Neural progenitor cell (in vitro differentiated cells): ENCODE results near the gene PTX3.

Source experiments
- EZH2 ChIP-seq: fragments of 200-600 bp; sonication (generic); IDR thresholded peaks from 2 replicates; pipeline ENCODE4 v1.6.1; 2017; ENCODE audit warnings: antibody characterized with exemption, mild to moderate bottlenecking, moderate library complexity
- EZH2phosphoT487 ChIP-seq: fragments of 200-600 bp; sonication (generic); IDR thresholded peaks from 2 replicates; pipeline ENCODE4 v1.6.1; 2017; ENCODE audit warnings: antibody characterized with exemption
- TF ChIP-seq, protein P1 (sequence below): fragments of 200-600 bp; sonication (generic); IDR thresholded peaks from 2 replicates; pipeline ENCODE4 v1.5.1; 2017; ENCODE audit warnings: antibody characterized with exemption, mild to moderate bottlenecking

DNA sequence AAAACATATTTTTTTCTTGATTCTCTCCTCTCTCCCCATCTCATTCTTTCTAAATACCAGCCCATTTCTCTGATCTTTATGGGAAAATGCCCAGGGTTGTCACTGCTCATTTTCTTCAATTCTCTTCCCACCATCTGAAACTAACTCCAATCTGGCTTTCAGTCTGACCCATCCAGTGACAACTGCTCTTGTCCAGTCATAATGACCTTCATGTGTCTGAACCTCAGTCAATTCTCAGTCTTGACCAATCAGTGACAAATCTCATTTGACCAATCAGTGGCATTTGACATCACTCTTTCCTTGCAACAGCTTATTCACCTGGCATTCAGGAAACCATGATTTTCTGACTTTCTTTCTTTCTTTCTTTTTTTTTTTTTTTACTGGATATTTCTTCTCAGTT is 51.5 kb downstream of the PTX3 start:
- TF ChIP-seq EZH2 (no peak), EZH2phosphoT487 (no peak)
- TF ChIP-seq, protein P1, sequence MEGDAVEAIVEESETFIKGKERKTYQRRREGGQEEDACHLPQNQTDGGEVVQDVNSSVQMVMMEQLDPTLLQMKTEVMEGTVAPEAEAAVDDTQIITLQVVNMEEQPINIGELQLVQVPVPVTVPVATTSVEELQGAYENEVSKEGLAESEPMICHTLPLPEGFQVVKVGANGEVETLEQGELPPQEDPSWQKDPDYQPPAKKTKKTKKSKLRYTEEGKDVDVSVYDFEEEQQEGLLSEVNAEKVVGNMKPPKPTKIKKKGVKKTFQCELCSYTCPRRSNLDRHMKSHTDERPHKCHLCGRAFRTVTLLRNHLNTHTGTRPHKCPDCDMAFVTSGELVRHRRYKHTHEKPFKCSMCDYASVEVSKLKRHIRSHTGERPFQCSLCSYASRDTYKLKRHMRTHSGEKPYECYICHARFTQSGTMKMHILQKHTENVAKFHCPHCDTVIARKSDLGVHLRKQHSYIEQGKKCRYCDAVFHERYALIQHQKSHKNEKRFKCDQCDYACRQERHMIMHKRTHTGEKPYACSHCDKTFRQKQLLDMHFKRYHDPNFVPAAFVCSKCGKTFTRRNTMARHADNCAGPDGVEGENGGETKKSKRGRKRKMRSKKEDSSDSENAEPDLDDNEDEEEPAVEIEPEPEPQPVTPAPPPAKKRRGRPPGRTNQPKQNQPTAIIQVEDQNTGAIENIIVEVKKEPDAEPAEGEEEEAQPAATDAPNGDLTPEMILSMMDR, result no peak
